Measurements from ENCODE around the gene SBNO2.
"Not testable (repeated sequence)": the region's sequence is repeated elsewhere in the genome, so short reads cannot be mapped to it uniquely, and the experiment has no call there.

The SBNO2 gene

GRCh38 chr19:1117654-1118053, 56.4 kb downstream of the SBNO2 start:
- DNase-seq (ENCODE audit: low spot score): no peak

- no peak for DNase-seq (ENCODE audit: low spot score)
These were observed 57.1 kb downstream of the SBNO2 start for GRCh38 chr19:1116726-1117581.

GRCh38 chr19:1115646-1116420, 58.2 kb downstream of the SBNO2 start:
- DNase-seq (ENCODE audit: low spot score): no peak

- not testable (repeated sequence) for DNase-seq (ENCODE audit: low spot score)
These were observed 59.3 kb downstream of the SBNO2 start for GRCh38 chr19:1114728-1115127.

- DNase-seq (ENCODE audit: low spot score): no peak
These were observed 60.0 kb downstream of the SBNO2 start for GRCh38 chr19:1113986-1114483.

- DNase-seq (ENCODE audit: low spot score): peak; percentile 96
These were observed 60.8 kb downstream of the SBNO2 start for GRCh38 chr19:1113030-1113985.

GRCh38 chr19:1112268-1113029, 61.6 kb downstream of the SBNO2 start:
- no peak for DNase-seq (ENCODE audit: low spot score)

- no peak for DNase-seq (ENCODE audit: low spot score)
These were observed 62.3 kb downstream of the SBNO2 start for GRCh38 chr19:1111641-1112267.

GRCh38 chr19:1110809-1111640, 63.0 kb downstream of the SBNO2 start:
- DNase-seq (ENCODE audit: low spot score): no peak

GRCh38 chr19:1109697-1110671, 64.1 kb downstream of the SBNO2 start:
- no peak for DNase-seq (ENCODE audit: low spot score)

GRCh38 chr19:1109032-1109551, 65.0 kb downstream of the SBNO2 start:
- no peak for DNase-seq (ENCODE audit: low spot score)

- no peak for DNase-seq (ENCODE audit: low spot score)
These were observed 65.6 kb downstream of the SBNO2 start for GRCh38 chr19:1108291-1109031.

- DNase-seq (ENCODE audit: low spot score): no peak
These were observed 66.3 kb downstream of the SBNO2 start for GRCh38 chr19:1107661-1108261.

GRCh38 chr19:1106841-1107660, 67.0 kb downstream of the SBNO2 start:
- DNase-seq (ENCODE audit: low spot score): no peak

GRCh38 chr19:1105873-1106840, 67.9 kb downstream of the SBNO2 start:
- DNase-seq (ENCODE audit: low spot score): no peak
